Heart right ventricle (tissue), 16 donors: ENCODE results near the gene GTF2F2. TPM values are rescaled to one million over a fixed set of nuclear protein-coding genes. Genes with fewer than 3 reads are reported as not detected.

Source experiments
- ATAC-seq, 8 donors: fragments of 200-7000 bp; cut with Tn5 transposase; one replicate each; pipeline ENCODE4 v1.9.1; 2020; ENCODE audit warnings: mild to moderate bottlenecking in 8 of 8, moderate library complexity in 8 of 8, moderate number of reproducible peaks in 1 of 8
- DNase-seq, 2 donors: peaks; one replicate each; pipeline ENCODE4 v3.0.0-alpha.2; 2020
- H3K27ac ChIP-seq, 10 donors: fragments of 200-600 bp; sonication (generic) in 2 of 10; one replicate each; pipeline versions ENCODE4 v1.5.0 to v1.8.0; 2020 to 2022; ENCODE audit warnings: mild to moderate bottlenecking in 3 of 10
- H3K27me3 ChIP-seq, 7 donors: fragments of 200-600 bp; one replicate each; pipeline ENCODE4 v1.8.0; 2021 to 2022; ENCODE audit warnings: mild to moderate bottlenecking in 2 of 7
- H3K36me3 ChIP-seq, 9 donors: fragments of 200-600 bp; sonication (generic) in 1 of 9; one replicate each; pipeline versions ENCODE4 v1.5.0 to v1.8.0; 2020 to 2022; ENCODE audit warnings: mild to moderate bottlenecking in 2 of 9
- H3K4me1 ChIP-seq, 9 donors: fragments of 200-600 bp; sonication (generic) in 1 of 9; one replicate each; pipeline versions ENCODE4 v1.5.0 to v1.8.0; 2020 to 2022; ENCODE audit warnings: mild to moderate bottlenecking in 4 of 9
- H3K4me3 ChIP-seq, 10 donors: fragments of 200-600 bp; sonication (generic) in 2 of 10; one replicate each; pipeline versions ENCODE4 v1.5.0 to v1.8.0; 2020 to 2022; ENCODE audit warnings: mild to moderate bottlenecking in 7 of 10, moderate library complexity in 2 of 10
- H3K9me3 ChIP-seq, 11 donors: fragments of 200-600 bp in 10 of 11; sonication (generic) in 2 of 11; one replicate each; pipeline versions ENCODE4 v1.5.0 to v1.8.0; 2013 to 2022; ENCODE audit warnings: mild to moderate bottlenecking in 2 of 11, control low read depth in 1 of 11, moderate library complexity in 1 of 11
- WGBS, 2 donors: extraction: QIAGEN DNeasy Blood & Tissue Kit; methylation state at CpG; one replicate each; pipeline ENCODE4 v1.1.7; 2013; ENCODE audit warnings: inconsistent platforms in 1 of 2; 5-methylcytosine and 5-hydroxymethylcytosine counted together
- intact Hi-C, 10 donors: fragments of 100-400 bp; cut with DNase I; formaldehyde crosslinking; loops; one replicate each; pipeline versions ENCODE4 v1.11.1 to v1.14.2; 2022
- polyA plus RNA-seq, 2 donors: library from polyadenylated mRNA; stranded (reverse); fragments of 200-250 nt; gene quantifications; one replicate each; pipeline ENCODE4 v1.2.3, GENCODE V29; 2013
- total RNA-seq, 10 donors: library from RNA; stranded (reverse); fragmentation: NEBNext Ultra II Directional in 3 of 10; extraction: Animal tissue kit (Norgen Biotek cat#: 25700) in 3 of 10; gene quantifications; one replicate each; pipeline versions ENCODE4 v1.2.1 to v1.2.4, GENCODE V29; 2021 to 2023
- TF ChIP-seq, protein P1 (sequence below), 9 donors: fragments of 200-600 bp; sonication (generic) in 2 of 9; IDR thresholded peaks; one replicate each; pipeline versions ENCODE4 v1.5.0 to v1.8.0; 2021 to 2022; ENCODE audit warnings: antibody characterized with exemption in 9 of 9, mild to moderate bottlenecking in 5 of 9, moderate library complexity in 1 of 9
- donor health status: Arrhythmogenic right ventricular cardiomyopathy.
- donor health status: ischemic (EF 13 %, LVEDD 7.1; RV severe dilation, severe dysfunction).
- donor health status: healthy with polysubstance abuse.
- donor health status: DM: no; HTN: yes; CAD: no.
- donor health status: DM: no; HTN: no; CAD: no.
- donor health status: ischemic (EF 25% LVEDD 6.9; RV normal size, moderate dysfunction).
- donor health status: ischemic (EF 25% LVEDD 5.7; RV mildly dilated, moderate dysfunction).
- donor health status: healthy.
- donor health status: DM: yes; HTN: yes; CAD: no.
- donor health status: Ischemic cardiomyopathy.
- donor health status: ischemic (EF 35%, LVEDD 5.7; RV mildly dilated, moderate dysfunction).
- donor health status: nonischemic (EF 11% LVEDD 7.7; RV severe dilation, severe dysfunction).
- donor health status: DM: yes; HTN: yes; CAD: no.
- donor health status: PGD.
- donor health status: ischemic (EF 29% LVEDD 5.4; RV normal size, mild dysfunction).
- donor health status: nonischemic (EF 23%, LVEDD 6.1; RV moderate dilation, normal function).

The GTF2F2 gene
- total and polyA plus RNA-seq, 12 donors, result 15.8 to 24.9 (median 21.5) TPM

DNA sequence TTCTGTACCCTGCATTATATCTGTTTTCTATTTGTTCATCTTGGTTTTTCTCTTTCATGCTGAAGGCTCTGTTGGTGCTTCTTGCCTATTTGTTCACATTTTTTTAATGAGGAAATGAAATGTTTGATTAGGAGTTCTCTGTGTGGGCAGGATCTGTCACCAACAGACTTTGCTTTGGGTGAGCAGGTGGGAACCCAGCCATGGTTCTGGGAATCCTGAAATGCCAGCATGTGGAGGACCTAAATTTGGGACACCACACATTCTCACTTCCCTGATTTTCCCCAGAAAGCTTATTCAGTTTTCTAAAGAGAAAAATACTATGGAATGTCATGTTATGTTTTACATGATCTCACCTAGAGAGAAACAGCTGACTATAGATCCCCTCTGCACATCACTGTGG is 186.7 kb downstream of the GTF2F2 start:
- H3K4me3 ChIP-seq, result no peak overlapping the region
- DNase-seq (no peak), ATAC-seq (no peak)
- H3K27me3 ChIP-seq, result peaks cover 0 to 7% (median 0%) of the 10 kb centered on the region in 7 donors
- no peaks in the 10 kb centered on the region for H3K9me3 ChIP-seq
- peaks cover 0 to 24% (median 18%) of the 10 kb centered on the region in 9 donors for H3K4me1 ChIP-seq
- H3K27ac ChIP-seq, result no peak overlapping the region
- H3K36me3 ChIP-seq, result no peaks in the 10 kb centered on the region
- intact Hi-C loops, result loop anchor here in 7 of 10 donors (5.0 to 10.0 kb wide), 5 partner anchors 112 to 335 kb away; partner anchors contain the start of genes GPALPP1 (in 1 of the 7) and NUFIP1 (in 1 of the 7)
- TF ChIP-seq, protein P1, sequence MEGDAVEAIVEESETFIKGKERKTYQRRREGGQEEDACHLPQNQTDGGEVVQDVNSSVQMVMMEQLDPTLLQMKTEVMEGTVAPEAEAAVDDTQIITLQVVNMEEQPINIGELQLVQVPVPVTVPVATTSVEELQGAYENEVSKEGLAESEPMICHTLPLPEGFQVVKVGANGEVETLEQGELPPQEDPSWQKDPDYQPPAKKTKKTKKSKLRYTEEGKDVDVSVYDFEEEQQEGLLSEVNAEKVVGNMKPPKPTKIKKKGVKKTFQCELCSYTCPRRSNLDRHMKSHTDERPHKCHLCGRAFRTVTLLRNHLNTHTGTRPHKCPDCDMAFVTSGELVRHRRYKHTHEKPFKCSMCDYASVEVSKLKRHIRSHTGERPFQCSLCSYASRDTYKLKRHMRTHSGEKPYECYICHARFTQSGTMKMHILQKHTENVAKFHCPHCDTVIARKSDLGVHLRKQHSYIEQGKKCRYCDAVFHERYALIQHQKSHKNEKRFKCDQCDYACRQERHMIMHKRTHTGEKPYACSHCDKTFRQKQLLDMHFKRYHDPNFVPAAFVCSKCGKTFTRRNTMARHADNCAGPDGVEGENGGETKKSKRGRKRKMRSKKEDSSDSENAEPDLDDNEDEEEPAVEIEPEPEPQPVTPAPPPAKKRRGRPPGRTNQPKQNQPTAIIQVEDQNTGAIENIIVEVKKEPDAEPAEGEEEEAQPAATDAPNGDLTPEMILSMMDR (IDR thresholded peaks at IDR 0.05), result no peak

DNA sequence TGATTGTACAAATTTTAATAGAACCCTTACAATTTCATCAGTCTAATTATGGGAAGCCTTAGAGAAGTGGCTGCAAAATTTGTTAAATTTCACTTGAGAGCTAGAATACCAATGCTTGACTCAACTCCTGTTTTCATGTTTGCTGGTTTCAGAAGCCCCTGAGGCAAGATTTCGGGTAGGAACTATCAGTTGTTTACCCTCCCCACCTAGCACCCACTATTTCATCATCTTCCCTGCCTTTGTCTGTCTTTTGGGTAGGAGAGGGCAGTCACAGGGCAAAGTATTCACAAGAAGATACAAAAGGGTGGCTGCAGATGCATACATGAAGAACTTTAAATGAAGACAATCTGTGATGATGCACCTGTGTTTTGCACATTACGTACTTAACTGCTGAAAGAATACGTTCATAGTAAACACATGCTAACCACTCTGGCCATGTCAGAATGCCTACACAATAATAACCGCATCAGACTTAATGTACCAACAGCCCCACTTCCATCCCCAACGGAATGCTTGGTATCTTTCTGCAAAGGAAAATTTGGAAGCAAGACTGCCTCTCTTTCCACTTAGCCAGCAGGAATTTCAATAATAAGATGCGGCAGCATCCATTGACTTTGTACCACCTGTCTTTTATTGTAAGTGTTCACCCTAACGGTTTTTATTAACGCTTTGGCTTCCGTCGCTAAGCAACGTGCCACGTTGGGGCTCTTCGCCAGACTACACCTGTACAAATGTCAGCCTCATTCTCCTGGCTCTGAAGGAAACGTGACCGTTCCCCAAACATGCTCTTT is 190.2 kb downstream of the GTF2F2 start:
- DNase-seq (no peak), ATAC-seq (no peak)
- no peaks in the 10 kb centered on the region for H3K36me3 ChIP-seq
- H3K4me1 ChIP-seq, result peaks cover 0 to 25% (median 18%) of the 10 kb centered on the region in 9 donors
- WGBS, 2 donors, result 12 to 20% methylated on average over 15 of the region's 15 CpGs
- no peaks in the 10 kb centered on the region for H3K9me3 ChIP-seq
- peaks cover 0 to 7% (median 0%) of the 10 kb centered on the region in 7 donors for H3K27me3 ChIP-seq
- intact Hi-C loops, result loop anchor here in 1 of 10 donors (2.0 kb wide), 1 partner anchor 118 kb away; no protein-coding TSS in a partner anchor
- H3K4me3 ChIP-seq, result peak overlapping the region; percentile 8 to 64 (median 58)
- no peak overlapping the region for H3K27ac ChIP-seq
- TF ChIP-seq, protein P1 (IDR thresholded peaks at IDR 0.05), result no peak

DNA sequence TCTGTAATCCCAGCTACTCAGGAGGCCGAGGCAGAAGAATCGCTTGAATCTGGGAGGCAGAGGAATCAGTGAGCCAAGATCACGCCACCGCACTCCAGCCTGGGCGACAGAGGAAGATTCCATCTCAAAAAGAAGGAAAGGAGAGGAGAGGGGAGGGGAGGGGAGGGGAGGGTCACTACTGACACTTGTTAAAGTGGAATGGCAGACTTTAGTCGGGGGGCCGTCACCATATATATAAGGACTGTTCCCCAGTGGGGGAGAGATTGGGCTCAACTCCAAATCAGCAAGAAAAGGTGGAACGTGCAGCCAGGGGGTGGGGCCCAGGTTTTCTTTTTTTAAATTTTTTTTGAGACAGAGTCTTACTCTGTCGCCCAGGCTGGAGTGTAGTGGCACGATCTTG is 194.5 kb downstream of the GTF2F2 start:
- Histone ChIP-seq H3K4me3 (no peak overlapping the region), H3K27ac (no peak overlapping the region), H3K36me3 (no peaks in the 10 kb centered on the region), H3K9me3 (no peaks in the 10 kb centered on the region), H3K27me3 (peaks cover 0 to 7% (median 0%) of the 10 kb centered on the region in 7 donors), H3K4me1 (peaks cover 0 to 23% (median 11%) of the 10 kb centered on the region in 9 donors)
- 79 to 91% methylated on average over 9 to 10 of the region's 10 CpGs for WGBS, 2 donors
- TF ChIP-seq, protein P1 (IDR thresholded peaks at IDR 0.05), result no peak
- intact Hi-C loops, result no loop called here
- ATAC-seq, result no peak
- DNase-seq, result no peak

- WGBS, 2 donors, result 74 to 77% methylated on average over 11 of the region's 11 CpGs
- Histone ChIP-seq H3K36me3 (no peaks in the 10 kb centered on the region), H3K4me3 (no peak overlapping the region), H3K4me1 (peaks cover 0 to 27% (median 10%) of the 10 kb centered on the region in 9 donors), H3K27ac (no peak overlapping the region), H3K9me3 (no peaks in the 10 kb centered on the region), H3K27me3 (peaks cover 0 to 3% (median 0%) of the 10 kb centered on the region in 7 donors)
- TF ChIP-seq, protein P1 (IDR thresholded peaks at IDR 0.05), result no peak
- intact Hi-C loops, result no loop called here
- DNase-seq, result peak in 1 of 2 donors; percentile 43
- ATAC-seq, result peak in 4 of 8 donors; percentile 48 to 76 (median 61)
Measured at GRCh38 chr13:45315520-45316167, 195.3 kb downstream of the GTF2F2 start.
